ENCODE data around the gene FTL.
A peak's percentile ranks its signal among the peaks of the same experiment; 100 is the strongest.
"Not testable (repeated sequence)": the region's sequence is repeated elsewhere in the genome, so short reads cannot be mapped to it uniquely, and the experiment has no call there.

Gene FTL

GRCh38 chr19:48965040-48965805 is at the start of gene FTL:
TSS of gene FTL (plus strand) at chr19:48965309. CDS start at chr19:48965508, 199 bp downstream.
- DNase-seq (ENCODE audit: low read depth in 4 of 4, low spot score in 1 of 4), result peak; percentile 71 to 93 (median 82)

DNA sequence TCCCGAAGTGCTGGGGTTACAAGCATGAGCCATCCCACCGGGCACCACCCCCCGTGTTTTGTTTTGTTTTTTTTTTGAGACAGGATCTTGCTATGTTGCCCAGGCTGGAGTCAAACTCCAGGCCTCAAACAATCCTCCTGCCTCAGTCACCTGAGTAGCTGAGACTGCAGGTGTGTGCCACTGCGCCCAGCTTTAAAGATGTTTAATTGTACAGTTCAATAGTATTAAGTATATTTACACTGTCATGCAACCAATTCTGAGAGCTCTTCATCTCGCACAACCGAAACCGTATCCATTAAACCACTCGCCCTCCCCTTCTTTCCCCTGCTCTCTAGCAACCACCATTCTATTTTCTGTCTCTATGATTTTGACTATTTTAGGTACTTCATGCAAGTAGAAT is 49.4 kb upstream of the FTL start:
- no peak for DNase-seq (ENCODE audit: low read depth in 4 of 4, low spot score in 1 of 4)

GRCh38 chr19:48918071-48918470 is 47.0 kb upstream of the FTL start:
- DNase-seq (ENCODE audit: low read depth in 4 of 4, low spot score in 1 of 4), result no peak

DNA sequence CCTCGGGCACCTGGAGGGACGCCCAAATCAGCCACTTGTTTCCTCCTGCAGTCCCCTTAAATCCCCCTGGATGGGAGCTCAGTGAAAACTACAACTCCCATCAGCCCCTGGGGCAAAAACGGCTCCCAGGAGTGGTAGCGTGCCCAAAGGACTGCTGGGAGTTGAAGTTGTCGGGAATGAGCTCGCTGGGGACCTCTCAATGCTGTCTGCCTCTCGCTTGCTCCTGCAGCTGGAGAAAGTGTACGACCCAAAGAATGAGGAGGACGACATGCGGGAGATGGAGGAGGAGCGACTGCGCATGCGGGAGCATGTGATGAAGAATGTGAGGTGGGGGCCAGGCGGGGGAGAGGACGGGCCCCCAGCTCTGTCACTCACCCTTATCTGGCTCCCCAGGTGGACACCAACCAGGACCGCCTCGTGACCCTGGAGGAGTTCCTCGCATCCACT is 46.3 kb upstream of the FTL start:
- DNase-seq (ENCODE audit: low read depth in 4 of 4, low spot score in 1 of 4), result no peak

DNA sequence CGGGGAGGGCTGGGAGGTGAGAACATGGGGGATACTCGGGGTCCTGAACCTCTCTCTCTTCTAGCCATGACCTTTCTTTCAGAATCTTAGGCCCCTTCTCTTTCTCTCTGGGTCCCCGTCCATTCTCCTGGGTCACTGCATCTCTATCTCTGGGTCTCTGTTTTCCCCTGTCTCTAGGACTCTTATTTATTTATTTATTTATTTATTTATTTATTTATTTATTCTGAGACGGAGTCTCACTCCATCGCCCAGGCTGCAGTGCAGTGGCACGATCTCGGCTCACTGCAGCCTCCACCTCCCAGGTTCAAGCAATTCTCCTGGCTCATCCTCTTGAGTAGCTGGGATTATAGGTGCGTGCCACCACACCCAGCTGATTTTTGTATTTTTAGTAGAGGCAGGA is 45.8 kb upstream of the FTL start:
- not testable (repeated sequence) for DNase-seq (ENCODE audit: low read depth in 4 of 4, low spot score in 1 of 4)

GRCh38 chr19:48920949-48921348 is 44.2 kb upstream of the FTL start:
- DNase-seq (ENCODE audit: low read depth in 4 of 4, low spot score in 1 of 4), result no peak

DNA sequence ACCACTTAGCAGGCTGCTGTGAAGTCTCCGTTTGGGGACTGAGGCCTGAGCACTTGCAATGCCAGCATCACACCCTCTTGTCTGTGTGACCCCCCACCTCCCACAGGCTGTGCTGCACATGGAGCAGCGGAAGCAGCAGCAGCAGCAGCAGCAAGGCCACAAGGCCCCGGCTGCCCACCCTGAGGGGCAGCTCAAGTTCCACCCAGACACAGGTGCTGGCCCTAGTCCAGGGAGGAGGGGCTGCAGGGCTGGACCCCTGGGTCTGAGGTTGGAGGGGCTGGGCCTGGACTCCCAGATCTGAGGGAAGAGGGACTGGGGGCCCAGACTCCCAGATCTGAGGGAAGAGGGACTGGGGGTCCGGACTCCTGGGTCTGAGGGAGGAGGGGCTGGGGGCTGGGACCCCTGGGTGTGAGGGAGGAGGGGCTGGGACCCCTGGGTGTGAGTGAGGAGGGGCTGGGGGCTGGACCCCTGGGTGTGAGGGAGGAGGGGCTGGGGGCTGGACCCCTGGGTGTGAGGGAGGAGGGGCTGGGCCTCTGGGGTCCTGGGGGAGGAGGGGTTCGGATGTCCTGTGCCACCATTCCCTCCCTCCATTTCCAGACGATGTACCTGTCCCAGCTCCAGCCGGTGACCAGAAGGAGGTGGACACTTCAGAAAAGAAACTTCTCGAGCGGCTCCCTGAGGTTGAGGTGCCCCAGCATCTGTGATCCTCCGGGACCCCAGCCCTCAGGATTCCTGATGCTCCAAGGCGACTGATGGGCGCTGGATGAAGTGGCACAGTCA is 43.2 kb upstream of the FTL start:
- no peak for DNase-seq (ENCODE audit: low read depth in 4 of 4, low spot score in 1 of 4)

GRCh38 chr19:48922548-48923490 is 42.3 kb upstream of the FTL start:
- no peak for DNase-seq (ENCODE audit: low read depth in 4 of 4, low spot score in 1 of 4)

DNA sequence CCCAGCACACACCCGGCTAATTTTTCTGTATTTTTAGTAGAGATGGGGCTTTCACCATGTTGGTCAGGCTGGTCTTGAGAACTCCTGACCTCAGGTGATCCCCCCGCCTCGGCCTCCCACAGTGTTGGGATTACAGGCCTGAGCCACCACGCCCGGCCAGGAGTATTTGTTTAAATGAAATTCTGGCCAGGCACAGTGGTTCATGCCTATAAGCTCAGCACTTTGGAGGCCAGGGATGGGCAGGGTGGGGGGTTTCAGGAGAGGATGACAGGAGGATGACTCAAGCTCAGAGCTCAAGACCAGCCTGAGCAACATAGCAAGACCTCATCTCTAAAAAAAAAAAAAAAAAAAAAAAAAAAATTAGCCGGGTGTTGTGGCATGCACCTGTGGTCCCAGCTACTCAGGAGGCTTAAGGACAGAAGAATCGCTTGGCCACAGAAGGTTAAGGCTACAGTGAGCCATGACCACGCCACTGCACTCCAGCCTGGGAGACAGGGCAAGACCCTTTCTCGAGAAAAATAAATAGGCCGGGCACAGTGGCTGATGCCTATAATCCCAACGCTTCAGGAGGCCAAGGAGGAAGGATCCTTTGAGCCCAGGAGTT is 39.8 kb upstream of the FTL start:
- no peak for DNase-seq (ENCODE audit: low read depth in 4 of 4, low spot score in 1 of 4)

GRCh38 chr19:48925890-48926289 is 39.2 kb upstream of the FTL start:
- DNase-seq (ENCODE audit: low read depth in 4 of 4, low spot score in 1 of 4), result not testable (repeated sequence)

- DNase-seq (ENCODE audit: low read depth in 4 of 4, low spot score in 1 of 4), result no peak
Observed at GRCh38 chr19:48926909-48927308, 38.2 kb upstream of the FTL start.

DNA sequence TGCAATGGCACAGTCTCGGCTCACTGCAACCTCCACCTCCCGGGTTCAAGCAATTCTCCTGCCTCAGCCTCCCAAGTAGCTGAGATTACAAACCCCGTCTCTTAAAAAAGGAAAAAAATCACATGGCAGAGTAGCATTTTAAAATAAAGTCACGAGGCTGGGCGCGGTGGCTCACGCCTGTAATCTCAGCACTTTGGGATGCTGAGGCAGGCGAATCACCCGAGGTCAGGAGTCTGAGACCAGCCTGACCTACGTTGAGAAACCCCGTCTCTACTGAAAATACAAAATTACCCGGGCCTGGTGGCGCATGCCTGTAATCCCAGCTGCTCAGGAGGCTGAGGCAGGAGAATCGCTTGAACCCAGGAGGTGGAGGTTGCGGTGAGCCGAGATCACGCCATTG is 37.4 kb upstream of the FTL start:
- DNase-seq (ENCODE audit: low read depth in 4 of 4, low spot score in 1 of 4), result not testable (repeated sequence)

DNA sequence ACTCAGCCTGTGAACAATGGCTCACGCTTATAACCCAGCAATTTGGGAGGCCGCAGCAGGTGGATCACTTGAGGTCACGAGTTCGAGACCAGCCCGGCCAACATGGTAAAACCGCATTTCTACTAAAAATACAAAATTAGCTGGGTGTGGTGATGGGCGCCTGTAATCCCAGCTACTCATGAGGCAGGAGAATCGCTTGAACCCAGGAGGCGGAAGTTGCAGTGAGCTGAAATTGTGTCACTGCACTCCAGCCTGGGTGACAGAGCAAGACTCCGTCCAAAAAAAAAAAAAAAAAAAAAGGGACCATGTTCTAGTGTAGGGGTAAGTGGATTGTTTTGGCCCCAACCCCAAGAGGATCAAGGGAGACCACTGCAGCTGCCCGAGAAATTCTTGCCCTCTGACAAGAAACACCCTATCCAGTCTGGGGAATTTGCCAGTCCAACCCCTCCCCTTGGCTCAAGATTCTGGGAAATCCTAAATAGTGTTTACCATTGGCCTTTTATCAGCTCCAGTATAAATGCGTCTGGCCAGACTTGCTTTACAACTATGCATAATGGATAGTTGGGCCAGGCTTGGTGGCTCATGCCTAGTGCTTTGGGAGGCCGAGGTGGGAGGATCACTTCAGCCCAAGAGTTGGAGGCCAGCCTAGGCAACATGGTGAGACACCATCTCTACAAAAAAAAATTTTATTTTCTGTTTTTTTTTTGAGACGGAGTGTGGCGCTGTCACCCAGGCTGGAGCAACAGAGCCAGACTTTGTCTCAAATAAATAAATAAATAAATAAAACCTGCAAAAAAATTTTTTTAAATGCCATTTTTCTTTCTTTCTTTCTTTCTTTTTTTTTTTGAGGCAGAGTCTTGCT is 36.7 kb upstream of the FTL start:
- DNase-seq (ENCODE audit: low read depth in 4 of 4, low spot score in 1 of 4), result no peak

DNA sequence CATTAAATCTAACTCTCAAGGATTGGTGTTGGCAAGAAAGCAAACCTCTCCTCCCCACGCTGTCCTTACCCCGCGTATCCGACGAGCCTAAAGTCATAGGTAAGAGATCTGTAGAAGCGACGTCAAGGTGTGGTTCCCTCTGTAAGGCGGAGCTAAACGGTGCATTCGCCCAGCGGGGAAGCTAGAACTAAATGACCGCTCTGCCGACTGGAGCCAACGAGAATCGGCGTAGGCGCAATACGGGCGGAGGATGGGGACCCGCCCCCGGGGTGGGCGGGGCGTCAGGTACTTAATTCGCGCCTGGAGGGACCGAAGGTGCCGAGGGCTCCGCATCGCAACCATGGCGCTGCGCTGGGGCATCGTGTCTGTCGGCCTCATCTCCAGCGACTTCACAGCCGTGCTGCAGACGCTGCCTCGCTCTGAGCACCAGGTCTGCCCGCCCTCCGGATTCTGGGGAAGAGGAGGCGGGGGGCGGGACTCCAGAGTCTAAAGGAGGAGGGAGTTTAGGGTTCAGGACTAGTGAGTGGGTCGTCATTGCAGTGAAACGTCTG is 31.7 kb upstream of the FTL start, which contains the start of gene DHDH:
Gene DHDH (plus strand): TSS at position 318 of the 551 bp plus-strand sequence. CDS start 23 bp downstream, at position 341.
- peak; percentile 40 to 75 (median 50) for DNase-seq (ENCODE audit: low read depth in 4 of 4, low spot score in 1 of 4)

- no peak for DNase-seq (ENCODE audit: low read depth in 4 of 4, low spot score in 1 of 4)
Observed at GRCh38 chr19:48934837-48935236, 30.3 kb upstream of the FTL start.

- DNase-seq (ENCODE audit: low read depth in 4 of 4, low spot score in 1 of 4), result no peak
Observed at GRCh38 chr19:48935864-48936263, 29.2 kb upstream of the FTL start.

- DNase-seq (ENCODE audit: low read depth in 4 of 4, low spot score in 1 of 4), result no peak
Observed at GRCh38 chr19:48938256-48938655, 26.9 kb upstream of the FTL start.

DNA sequence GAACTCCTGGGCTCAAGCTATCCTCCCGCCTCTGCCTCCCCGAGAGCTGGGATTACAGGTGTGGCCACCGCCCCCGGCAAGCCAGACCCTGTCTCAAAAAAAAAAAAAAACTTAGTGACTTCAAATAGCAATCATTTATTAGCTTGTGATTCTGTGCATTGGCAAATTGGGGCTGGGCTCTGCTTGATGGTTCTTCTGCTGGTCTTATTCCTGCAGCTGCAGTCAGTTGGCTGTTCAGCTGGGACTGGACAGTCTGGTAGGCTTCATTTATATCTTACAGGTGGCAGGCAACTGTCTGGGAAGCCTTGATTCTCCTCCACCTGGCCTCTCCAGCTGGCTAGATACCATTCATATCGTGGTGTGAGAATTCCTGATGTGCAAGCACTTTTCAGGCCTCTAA is 24.2 kb upstream of the FTL start:
- no peak for DNase-seq (ENCODE audit: low read depth in 4 of 4, low spot score in 1 of 4)

GRCh38 chr19:48943081-48943480 is 22.0 kb upstream of the FTL start:
- no peak for DNase-seq (ENCODE audit: low read depth in 4 of 4, low spot score in 1 of 4)
